ENCODE measurements around the gene B4GALNT1. TPM values are rescaled to one million over a fixed set of nuclear protein-coding genes. Genes with fewer than 3 reads are reported as not detected.
A peak's percentile ranks its signal among the peaks of the same experiment; 100 is the strongest.

Gene B4GALNT1
- polyA plus RNA-seq, 3 donors: not detected

- peaks cover 88 to 94% (median 93%) of the 10 kb centered on the region in 3 donors for H3K27me3 Mint-ChIP-seq (ENCODE audit: low read depth in 3 of 3)
- Histone ChIP-seq H2AFZ (ENCODE audit: insufficient read depth, low read depth, low read length, poor library complexity, severe bottlenecking) (no peak overlapping the region), H3K36me3 (replicated peaks in 1 of 2; ENCODE audit: control insufficient read depth in 1 of 2, insufficient read depth in 2 of 2, low read length in 2 of 2) (no peaks in the 10 kb centered on the region), H4K20me1 (ENCODE audit: insufficient read depth, low read length) (no peaks in the 10 kb centered on the region), H3K9me3 (replicated peaks in 1 of 2; ENCODE audit: control insufficient read depth in 1 of 2, insufficient read depth in 1 of 2, low read length in 2 of 2) (peaks cover 5 to 31% of the 10 kb centered on the region in 2 donors), H3K4me1 (ENCODE audit: control insufficient read depth in 1 of 2, insufficient read depth in 2 of 2, low read length in 2 of 2) (peaks cover 18 to 23% of the 10 kb centered on the region in 2 donors), H3K27me3 (ENCODE audit: control insufficient read depth in 2 of 2, insufficient read depth in 2 of 2, low read length in 2 of 2) (peaks cover 49 to 92% of the 10 kb centered on the region in 2 donors), H3K4me2 (replicated peaks; ENCODE audit: extremely low read depth, low read length, poor library complexity, severe bottlenecking) (no peak overlapping the region), H3K27ac (ENCODE audit: low read depth in 1 of 2, low read length in 2 of 2) (no peak overlapping the region), H3K4me3 (replicated peaks in 1 of 3; ENCODE audit: low read depth in 2 of 3, low read length in 3 of 3) (no peak overlapping the region), H3K79me2 (ENCODE audit: insufficient read depth, low read length) (no peaks in the 10 kb centered on the region), H3K9ac (ENCODE audit: insufficient read depth, low read length, poor library complexity, severe bottlenecking) (no peak overlapping the region)
- intact Hi-C loops (cut with micrococcal nuclease): no loop called here
- H3K27ac Mint-ChIP-seq: peak overlapping the region in 1 of 7 donors; percentile 68
- TF ChIP-seq, protein P1, sequence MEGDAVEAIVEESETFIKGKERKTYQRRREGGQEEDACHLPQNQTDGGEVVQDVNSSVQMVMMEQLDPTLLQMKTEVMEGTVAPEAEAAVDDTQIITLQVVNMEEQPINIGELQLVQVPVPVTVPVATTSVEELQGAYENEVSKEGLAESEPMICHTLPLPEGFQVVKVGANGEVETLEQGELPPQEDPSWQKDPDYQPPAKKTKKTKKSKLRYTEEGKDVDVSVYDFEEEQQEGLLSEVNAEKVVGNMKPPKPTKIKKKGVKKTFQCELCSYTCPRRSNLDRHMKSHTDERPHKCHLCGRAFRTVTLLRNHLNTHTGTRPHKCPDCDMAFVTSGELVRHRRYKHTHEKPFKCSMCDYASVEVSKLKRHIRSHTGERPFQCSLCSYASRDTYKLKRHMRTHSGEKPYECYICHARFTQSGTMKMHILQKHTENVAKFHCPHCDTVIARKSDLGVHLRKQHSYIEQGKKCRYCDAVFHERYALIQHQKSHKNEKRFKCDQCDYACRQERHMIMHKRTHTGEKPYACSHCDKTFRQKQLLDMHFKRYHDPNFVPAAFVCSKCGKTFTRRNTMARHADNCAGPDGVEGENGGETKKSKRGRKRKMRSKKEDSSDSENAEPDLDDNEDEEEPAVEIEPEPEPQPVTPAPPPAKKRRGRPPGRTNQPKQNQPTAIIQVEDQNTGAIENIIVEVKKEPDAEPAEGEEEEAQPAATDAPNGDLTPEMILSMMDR (IDR thresholded peaks at IDR 0.05): no peak
- H3K4me1 Mint-ChIP-seq: peaks cover 30% of the 10 kb centered on the region
- H3K36me3 Mint-ChIP-seq: peaks cover 13 to 14% of the 10 kb centered on the region in 2 donors
- H3K9me3 Mint-ChIP-seq: peaks cover 0 to 27% (median 6%) of the 10 kb centered on the region in 7 donors
- peak overlapping the region in 1 of 2 donors; percentile 93 for H3K4me3 Mint-ChIP-seq
- no peak for DNase-seq
- 89% methylated on average over 3 of the region's 11 CpGs for WGBS (ENCODE audit: insufficient coverage)
Measured at GRCh38 chr12:57617942-57618341, 15.1 kb downstream of the B4GALNT1 start.

DNA sequence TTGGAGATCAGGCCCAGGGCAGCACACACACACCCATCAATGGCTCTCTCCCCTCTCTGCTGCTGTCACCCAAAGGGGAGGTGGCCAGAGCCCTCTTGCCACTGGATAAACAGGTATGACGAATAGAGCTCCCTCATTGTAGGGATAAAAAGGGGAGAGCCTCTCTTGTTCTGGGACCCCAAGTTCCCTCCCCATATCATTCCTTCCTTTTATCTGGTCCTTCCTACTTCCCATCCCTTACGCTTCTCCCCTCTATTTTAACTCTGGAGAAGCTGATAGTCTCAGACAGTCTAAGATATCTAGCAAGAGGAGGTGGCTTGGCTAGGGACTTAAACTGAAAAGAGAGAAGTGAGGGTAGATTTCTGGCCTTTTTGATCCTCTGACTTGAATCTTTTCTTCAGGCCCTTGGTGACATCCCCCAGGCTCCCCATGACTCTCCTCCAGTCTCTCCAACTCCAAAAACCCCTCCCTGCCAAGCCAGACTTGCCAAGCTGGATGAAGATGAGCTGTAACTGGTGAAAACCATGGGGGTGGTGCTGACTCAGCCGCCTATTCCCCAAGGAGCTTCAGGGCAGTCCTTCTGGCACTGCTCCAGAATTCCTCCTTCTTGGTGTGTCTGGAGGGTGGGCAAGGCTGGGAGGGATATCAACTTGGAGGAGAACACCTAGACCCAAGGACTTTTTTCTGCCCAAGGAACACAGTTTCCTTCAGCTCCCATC lies 16.5 kb downstream of the B4GALNT1 start:
- H3K36me3 Mint-ChIP-seq: peaks cover 12 to 13% of the 10 kb centered on the region in 2 donors
- no peak overlapping the region for H2AFZ ChIP-seq (ENCODE audit: insufficient read depth, low read depth, low read length, poor library complexity, severe bottlenecking)
- H3K9me3 ChIP-seq (replicated peaks in 1 of 2; ENCODE audit: control insufficient read depth in 1 of 2, insufficient read depth in 1 of 2, low read length in 2 of 2): peaks cover 4 to 24% of the 10 kb centered on the region in 2 donors
- peaks cover 0 to 20% (median 8%) of the 10 kb centered on the region in 7 donors for H3K9me3 Mint-ChIP-seq
- H3K4me3 ChIP-seq (replicated peaks in 1 of 3; ENCODE audit: low read depth in 2 of 3, low read length in 3 of 3): no peak overlapping the region
- H3K79me2 ChIP-seq (ENCODE audit: insufficient read depth, low read length): no peaks in the 10 kb centered on the region
- DNase-seq: no peak
- H4K20me1 ChIP-seq (ENCODE audit: insufficient read depth, low read length): no peaks in the 10 kb centered on the region
- H3K9ac ChIP-seq (ENCODE audit: insufficient read depth, low read length, poor library complexity, severe bottlenecking): no peak overlapping the region
- WGBS (ENCODE audit: insufficient coverage): no CpG with 5 or more reads among the region's 3 CpGs
- peak overlapping the region in 1 of 2 donors; percentile 7 for H3K4me3 Mint-ChIP-seq
- no peaks in the 10 kb centered on the region for H3K36me3 ChIP-seq (replicated peaks in 1 of 2; ENCODE audit: control insufficient read depth in 1 of 2, insufficient read depth in 2 of 2, low read length in 2 of 2)
- no peak overlapping the region for H3K4me2 ChIP-seq (replicated peaks; ENCODE audit: extremely low read depth, low read length, poor library complexity, severe bottlenecking)
- no peak overlapping the region for H3K27ac ChIP-seq (ENCODE audit: low read depth in 1 of 2, low read length in 2 of 2)
- H3K27me3 Mint-ChIP-seq (ENCODE audit: low read depth in 3 of 3): peaks cover 86 to 93% (median 91%) of the 10 kb centered on the region in 3 donors
- intact Hi-C loops (cut with micrococcal nuclease): no loop called here
- peaks cover 14 to 22% of the 10 kb centered on the region in 2 donors for H3K4me1 ChIP-seq (ENCODE audit: control insufficient read depth in 1 of 2, insufficient read depth in 2 of 2, low read length in 2 of 2)
- TF ChIP-seq, protein P1 (IDR thresholded peaks at IDR 0.05): no peak
- no peak overlapping the region for H3K27ac Mint-ChIP-seq
- peaks cover 49 to 91% of the 10 kb centered on the region in 2 donors for H3K27me3 ChIP-seq (ENCODE audit: control insufficient read depth in 2 of 2, insufficient read depth in 2 of 2, low read length in 2 of 2)
- peaks cover 26% of the 10 kb centered on the region for H3K4me1 Mint-ChIP-seq
